Smooth muscle cell of the brain vasculature (primary cell): ENCODE measurements around the gene RDH14.

Source experiments
- DNase-seq: peaks from one replicate; pipeline ENCODE4 v3.0.0-alpha.2; 2012; ENCODE audit warnings: low read depth, low spot score

The RDH14 gene

GRCh38 chr2:18560031-18560796, at the start of gene RDH14:
Gene RDH14 (minus strand): TSS chr2:18560653. CDS start chr2:18560572, 81 bp downstream.
- DNase-seq = peak; percentile 81

- no peak for DNase-seq
Measured at GRCh38 chr2:18610090-18610489, 49.6 kb upstream of the RDH14 start.

GRCh38 chr2:18605115-18605514, 44.7 kb upstream of the RDH14 start:
- no peak for DNase-seq

GRCh38 chr2:18604531-18604885, 44.1 kb upstream of the RDH14 start:
- no peak for DNase-seq

- DNase-seq = no peak
Measured at GRCh38 chr2:18603854-18604530, 43.5 kb upstream of the RDH14 start.

- DNase-seq = no peak
Measured at GRCh38 chr2:18602298-18602697, 41.8 kb upstream of the RDH14 start.

GRCh38 chr2:18600255-18600613, 39.8 kb upstream of the RDH14 start:
- DNase-seq = no peak

GRCh38 chr2:18599509-18600254, 39.2 kb upstream of the RDH14 start:
- no peak for DNase-seq

- DNase-seq = no peak
Measured at GRCh38 chr2:18598848-18599484, 38.5 kb upstream of the RDH14 start.

GRCh38 chr2:18597618-18598017, 37.2 kb upstream of the RDH14 start:
- no peak for DNase-seq

- no peak for DNase-seq
Measured at GRCh38 chr2:18596993-18597392, 36.5 kb upstream of the RDH14 start.

- DNase-seq = no peak
Measured at GRCh38 chr2:18593496-18593895, 33.0 kb upstream of the RDH14 start.

- no peak for DNase-seq
Measured at GRCh38 chr2:18592372-18592771, 31.9 kb upstream of the RDH14 start.

- DNase-seq = no peak
Measured at GRCh38 chr2:18589354-18589753, 28.9 kb upstream of the RDH14 start, which contains the start of gene NT5C1B. Gene NT5C1B (minus strand): TSS chr2:18589569. CDS start chr2:18589468, 101 bp downstream.

GRCh38 chr2:18588802-18589201, 28.3 kb upstream of the RDH14 start:
- DNase-seq = no peak

- no peak for DNase-seq
Measured at GRCh38 chr2:18588049-18588448, 27.6 kb upstream of the RDH14 start.

- DNase-seq = no peak
Measured at GRCh38 chr2:18585526-18585925, 25.1 kb upstream of the RDH14 start.

- DNase-seq = no peak
Measured at GRCh38 chr2:18584608-18584954, 24.1 kb upstream of the RDH14 start.

- DNase-seq = no peak
Measured at GRCh38 chr2:18583905-18584607, 23.6 kb upstream of the RDH14 start.

GRCh38 chr2:18580606-18581005, 20.2 kb upstream of the RDH14 start:
- no peak for DNase-seq

- DNase-seq = no peak
Measured at GRCh38 chr2:18578033-18578432, 17.6 kb upstream of the RDH14 start.
